ENCODE results near the gene CELSR3.

DNA sequence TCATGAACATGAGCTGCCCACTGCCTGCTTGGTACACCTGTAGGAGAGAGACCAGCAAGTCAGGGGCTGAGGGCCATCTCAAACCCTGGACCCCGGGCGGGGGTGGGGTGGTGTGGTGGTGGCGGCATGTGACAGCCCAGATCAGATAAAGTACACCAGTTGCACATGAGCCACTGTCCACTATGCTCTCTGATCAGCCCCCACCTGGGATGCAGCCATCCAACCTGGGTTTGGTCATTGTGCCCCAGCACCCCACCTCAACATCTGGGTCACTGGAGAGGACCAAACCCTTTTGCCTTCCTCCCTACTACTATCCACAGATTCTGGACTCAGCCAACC is 26.0 kb upstream of the CELSR3 start:
- TF ChIP-seq, protein P1, sequence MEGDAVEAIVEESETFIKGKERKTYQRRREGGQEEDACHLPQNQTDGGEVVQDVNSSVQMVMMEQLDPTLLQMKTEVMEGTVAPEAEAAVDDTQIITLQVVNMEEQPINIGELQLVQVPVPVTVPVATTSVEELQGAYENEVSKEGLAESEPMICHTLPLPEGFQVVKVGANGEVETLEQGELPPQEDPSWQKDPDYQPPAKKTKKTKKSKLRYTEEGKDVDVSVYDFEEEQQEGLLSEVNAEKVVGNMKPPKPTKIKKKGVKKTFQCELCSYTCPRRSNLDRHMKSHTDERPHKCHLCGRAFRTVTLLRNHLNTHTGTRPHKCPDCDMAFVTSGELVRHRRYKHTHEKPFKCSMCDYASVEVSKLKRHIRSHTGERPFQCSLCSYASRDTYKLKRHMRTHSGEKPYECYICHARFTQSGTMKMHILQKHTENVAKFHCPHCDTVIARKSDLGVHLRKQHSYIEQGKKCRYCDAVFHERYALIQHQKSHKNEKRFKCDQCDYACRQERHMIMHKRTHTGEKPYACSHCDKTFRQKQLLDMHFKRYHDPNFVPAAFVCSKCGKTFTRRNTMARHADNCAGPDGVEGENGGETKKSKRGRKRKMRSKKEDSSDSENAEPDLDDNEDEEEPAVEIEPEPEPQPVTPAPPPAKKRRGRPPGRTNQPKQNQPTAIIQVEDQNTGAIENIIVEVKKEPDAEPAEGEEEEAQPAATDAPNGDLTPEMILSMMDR (IDR thresholded peaks at IDR 0.05): no peak
- TF ChIP-seq POLR2A (IDR thresholded peaks at IDR 0.05) (no peak), POLR2AphosphoS5 (IDR thresholded peaks at IDR 0.05) (no peak)
